Astrocyte (in vitro differentiated cells and primary cell): ENCODE data around the gene ITGB3.

ENCODE experiments used
- CTCF ChIP-seq: IDR thresholded peaks from 2 replicates; pipeline ENCODE4 v1.5.1; 2011; ENCODE audit warnings: low read depth, mild to moderate bottlenecking, inconsistent platforms, low read length, moderate library complexity; ENCODE audit not compliant: insufficient read depth
- EZH2 ChIP-seq: IDR thresholded peaks from 2 replicates; pipeline ENCODE4 v1.6.1; 2012; ENCODE audit warnings: mild to moderate bottlenecking, low read length, inconsistent platforms; ENCODE audit not compliant: insufficient read depth

- TF ChIP-seq CTCF (no peak), EZH2 (no peak)
Measured at GRCh38 chr17:47235506-47235905, 18.1 kb upstream of the ITGB3 start.
